K562 (cell line): ENCODE data around the gene ZNF284. TPM values are rescaled to one million over a fixed set of nuclear protein-coding genes. Genes with fewer than 3 reads are reported as not detected.

Experiments used
- ATAC-seq: fragments of 200-7000 bp; cut with Tn5 transposase; 3 replicates; pipeline ENCODE4 v1.9.1; 2020; ENCODE audit warnings: moderate library complexity
- BruUV-seq: library from RNA; stranded (reverse); fragments of 400-500 nt; replicated peaks from 2 replicates; lab custom pipeline; 2021; lab: Mats Ljungman, UMichigan
- CTCF ChIA-PET: fragments of 300-600 bp; formaldehyde crosslinking; extraction: SDS; loops from one replicate; lab custom pipeline; 2021; ENCODE audit warnings: low intra/inter-chr PET ratio; lab: Yijun Ruan, JAX
- POLR2A ChIA-PET: fragments of 300-600, 350-650 bp; sonication (Branson Sonifier 250); formaldehyde crosslinking; extraction: SDS; loops from one replicate; lab custom pipeline; 2021; ENCODE audit warnings: antibody characterized with exemption, inconsistent platforms; lab: Yijun Ruan, JAX
- DNase-seq, 4 experiments: peaks; one replicate each; pipeline versions ENCODE4 v3.0.0 to v3.0.0-alpha.2; 2011 to 2018; ENCODE audit warnings: low spot score in 3 of 4, mixed read lengths in 3 of 4; ENCODE audit errors: extremely low read depth in 1 of 4
- FAIRE-seq: peaks from 2 replicates; lab custom pipeline; 2011; peaks lifted over from hg19 to GRCh38; lab: Jason Lieb, UNC
- H2AFZ ChIP-seq: 2 replicates; pipeline ENCODE4 v1.6.0; 2011; ENCODE audit warnings: low read depth, low read length, control low read depth, inconsistent platforms
- H3K27ac ChIP-seq: fragments of 200-600 bp; 3 replicates; pipeline ENCODE4 v1.8.0; 2011; ENCODE audit warnings: low read depth, mild to moderate bottlenecking, control low read depth, inconsistent platforms, low read length, moderate library complexity, mixed read lengths; ENCODE audit errors: extremely low read depth
- H3K27me3 ChIP-seq, 2 experiments: fragments of 300-600 bp in 1 of 2; 2 replicates in 1 of 2; 3 replicates in 1 of 2; pipeline versions ENCODE4 v1.6.0 to v1.8.0; 2011; ENCODE audit warnings: inconsistent platforms in 2 of 2, low read length in 2 of 2, mild to moderate bottlenecking in 1 of 2, mixed read lengths in 1 of 2, moderate library complexity in 1 of 2; ENCODE audit not compliant: control insufficient read depth in 2 of 2, insufficient read depth in 2 of 2
- H3K36me3 ChIP-seq: fragments of 300-600 bp; 3 replicates; pipeline ENCODE4 v1.8.0; 2011; ENCODE audit warnings: mild to moderate bottlenecking, low read length, inconsistent platforms; ENCODE audit not compliant: control insufficient read depth, insufficient read depth
- H3K4me1 ChIP-seq, 2 experiments: fragments of 200-600 bp in 1 of 2; replicated peaks in 1 of 2; 2 replicates in 1 of 2; 3 replicates in 1 of 2; pipeline versions ENCODE4 v1.5.1 to v1.8.0; 2011; ENCODE audit warnings: inconsistent platforms in 2 of 2, low read length in 2 of 2, mild to moderate bottlenecking in 1 of 2, mixed read lengths in 1 of 2, moderate library complexity in 1 of 2; ENCODE audit not compliant: control insufficient read depth in 2 of 2, insufficient read depth in 2 of 2
- H3K4me2 ChIP-seq: 2 replicates; pipeline ENCODE4 v1.6.1; 2011; ENCODE audit warnings: low read length, control low read depth, inconsistent platforms, mixed read lengths; ENCODE audit not compliant: insufficient read depth
- H3K4me3 ChIP-seq: fragments of 200-600 bp; sonication (generic), shearing (Covaris generic); 2 replicates; pipeline ENCODE4 v1.5.1; 2016; ENCODE audit warnings: control low read depth, inconsistent platforms
- H3K79me2 ChIP-seq: fragments of 200-600 bp; 3 replicates; pipeline ENCODE4 v1.8.0; 2011; ENCODE audit warnings: low read length, inconsistent platforms; ENCODE audit not compliant: control insufficient read depth, insufficient read depth
- H3K9ac ChIP-seq, 2 experiments: 2 replicates each; pipeline versions ENCODE4 v1.6.0 to v1.6.1; 2011; ENCODE audit warnings: low read depth in 2 of 2, low read length in 2 of 2, control low read depth in 1 of 2, inconsistent platforms in 1 of 2, mild to moderate bottlenecking in 1 of 2, mixed read lengths in 1 of 2; ENCODE audit not compliant: insufficient read depth in 1 of 2
- H3K9me1 ChIP-seq: one replicate; pipeline ENCODE4 v1.6.0; 2011; ENCODE audit warnings: inconsistent platforms, mild to moderate bottlenecking, low read length, moderate library complexity; ENCODE audit not compliant: control insufficient read depth, insufficient read depth
- H3K9me3 ChIP-seq: replicated peaks from 2 replicates; pipeline ENCODE4 v1.5.1; 2011; ENCODE audit warnings: low read depth, low read length, inconsistent platforms; ENCODE audit not compliant: control insufficient read depth, insufficient read depth
- H4K20me1 ChIP-seq: replicated peaks from 2 replicates; pipeline ENCODE4 v1.6.1; 2011; ENCODE audit warnings: low read length, inconsistent platforms, mixed read lengths; ENCODE audit not compliant: control insufficient read depth, insufficient read depth
- DIDO1 ChIP-seq: fragments of 450-650 bp; IDR thresholded peaks from 2 replicates; pipeline ENCODE4 v1.6.1; 2016; ENCODE audit warnings: low read depth, missing biosample characterization, missing genetic modification characterization
- NR3C1 ChIP-seq: sonication (generic); formaldehyde crosslinking; IDR thresholded peaks from 2 replicates; pipeline ENCODE4 v1.8.1; 2022; ENCODE audit warnings: missing genetic modification reagents
- PBX2 ChIP-seq, 2 experiments: IDR thresholded peaks in 1 of 2; conservative IDR thresholded peaks in 1 of 2; 2 replicates each; pipeline ENCODE4 v1.6.1; 2016; ENCODE audit warnings: low read depth in 2 of 2, mild to moderate bottlenecking in 1 of 2, missing compliant biosample characterization in 1 of 2, missing genetic modification characterization in 1 of 2, moderate library complexity in 1 of 2
- PKNOX1 ChIP-seq: fragments of 450-650 bp; IDR thresholded peaks from 2 replicates; pipeline ENCODE4 v1.6.1; 2016
- WGBS: fragments of 100-300 bp; shearing (Covaris generic); methylation state at CpG from one replicate; pipeline ENCODE4 v1.1.6; 2016; ENCODE audit warnings: low coverage, mixed read lengths; ENCODE audit not compliant: insufficient coverage; ENCODE audit errors: missing lambda C conversion rate; 5-methylcytosine and 5-hydroxymethylcytosine counted together
- in situ Hi-C: fragments of 300-500 bp; cut with MboI; formaldehyde crosslinking; loops from 4 replicates; pipeline ENCODE4 v1.15.0; 2018; ENCODE audit warnings: inconsistent platforms, mixed read lengths
- intact Hi-C: fragments of 100-400 bp; cut with micrococcal nuclease; formaldehyde crosslinking; loops from 2 replicates; pipeline ENCODE4 v1.14.2; 2022
- polyA plus RNA-seq, 8 experiments: library from polyadenylated mRNA; depleted of rRNA in 4 of 8; stranded (reverse) in 5 of 8; unstranded in 3 of 8; fragments of >200 nt; fragmentation: Nextera tagmentation in 2 of 8; fragmentation: Illumina TruSeq in 1 of 8; extraction: Ambion mirVana in 2 of 8; extraction: Trizol in 1 of 8; gene quantifications; 2 replicates each; pipeline versions ENCODE4 v1.2.1 to v1.2.3, GENCODE V29; 2011 to 2014; ENCODE audit warnings: inconsistent platforms in 1 of 8, missing spikeins in 1 of 8
- total RNA-seq, 7 experiments: library from RNA; depleted of rRNA in 6 of 7; stranded (reverse); fragments of >200 nt in 6 of 7; fragmentation: Illumina TruSeq in 2 of 7; extraction: Trizol in 2 of 7; gene quantifications; 2 replicates each; pipeline versions ENCODE4 v1.2.1 to v1.2.3, GENCODE V29; 2011 to 2021; ENCODE audit warnings: low replicate concordance in 1 of 7

Gene ZNF284
- total and polyA plus RNA-seq, 9 of the 15 experiments (the other 6 are each of a cell fraction or from before 2014, with no cell fraction given), result 0.07 to 0.24 (median 0.20) TPM

- no peaks in the 10 kb centered on the region for H3K79me2 ChIP-seq
- no peaks in the 10 kb centered on the region for H3K9me1 ChIP-seq
- no peaks in the 10 kb centered on the region for H3K4me1 ChIP-seq
- ChIA-PET POLR2A (interaction anchor here (0.7 to 1.9 kb wide), 3 partner anchors 9 to 483 kb away, joined by 3 to 5 read pairs (median 5); no protein-coding TSS in a partner anchor), CTCF (no interaction called here)
- H4K20me1 ChIP-seq, result no peaks in the 10 kb centered on the region
- BruUV-seq, result no TSS peak
- intact Hi-C loops (no loop called here), in situ Hi-C loops (no loop called here)
- peak overlapping the region; percentile 96 for H2AFZ ChIP-seq
- peak; percentile 53 for ATAC-seq
- FAIRE-seq, result no peak
- H3K4me2 ChIP-seq, result peak overlapping the region; percentile 89
- DNase-seq, result no peak
- peak overlapping the region; percentile 38 for H3K4me3 ChIP-seq
- no peaks in the 10 kb centered on the region for H3K27me3 ChIP-seq
- 6% methylated on average over 21 of the region's 21 CpGs for WGBS
- H3K36me3 ChIP-seq, result no peaks in the 10 kb centered on the region
- no peak overlapping the region; a peak in 1 of 4 replicates for H3K9ac ChIP-seq
- H3K27ac ChIP-seq, result no peak overlapping the region
- H3K9me3 ChIP-seq, result 0 out of 2 replicates have a peak, but pooled peaks cover 4% of the 10 kb centered on the region
- TF ChIP-seq DIDO1 (tag) (peak; percentile 88; the same call in 1 of the 2 replicates), PBX2 (CRISPR knock-in tag; IDR thresholded peaks at IDR 0.05; ENCODE audit: low read depth) (no peak), PBX2 (tag; conservative IDR thresholded peaks at IDR 0.05; ENCODE audit: low read depth) (peak; percentile 37; the same call in 1 of the 2 replicates), PKNOX1 (peak; percentile 53), NR3C1 (no peak)
These were observed 21.0 kb upstream of the ZNF284 start for GRCh38 chr19:44050740-44051649.
